Activated T-helper 2 cell treated with anti-CD3 and anti-CD28 coated beads, Interferon-gamma antibody, Interleukin-2, Interleukin-4, amounts not matched to agents 10 μg/mL and 5 μg/mL and 100 μg/mL, durations not matched to agents 14 hours and 24 hours and 36 hours (primary cell): Measurements from ENCODE around the gene TM4SF20. TPM values are rescaled to one million over a fixed set of nuclear protein-coding genes. Genes with fewer than 3 reads are reported as not detected.

Experiments
- DNase-seq: peaks from one replicate; pipeline ENCODE4 v3.0.0; 2021; ENCODE audit warnings: low spot score
- H3K27ac Mint-ChIP-seq: one replicate; pipeline ENCODE4 v1.8.0; 2021; ENCODE audit warnings: mixed read lengths
- H3K27me3 Mint-ChIP-seq: one replicate; pipeline ENCODE4 v1.8.0; 2021; ENCODE audit warnings: low read depth, mixed read lengths
- H3K36me3 Mint-ChIP-seq: one replicate; pipeline ENCODE4 v1.8.0; 2021; ENCODE audit warnings: low read depth, mixed read lengths
- H3K4me1 Mint-ChIP-seq: one replicate; pipeline ENCODE4 v1.8.0; 2021; ENCODE audit warnings: low read depth, mixed read lengths
- H3K4me3 Mint-ChIP-seq: one replicate; pipeline ENCODE4 v1.8.0; 2021; ENCODE audit warnings: low read depth, mild to moderate bottlenecking, moderate library complexity, mixed read lengths
- H3K9me3 Mint-ChIP-seq: one replicate; pipeline ENCODE4 v1.8.0; 2021; ENCODE audit warnings: mixed read lengths
- intact Hi-C: fragments of 100-400 bp; cut with micrococcal nuclease; formaldehyde crosslinking; loops from one replicate; pipeline ENCODE4 v1.15.1; 2023
- total RNA-seq: library from RNA; stranded (reverse); gene quantifications from 2 replicates; pipeline ENCODE4 v1.2.3, GENCODE V29; 2022

Gene TM4SF20
- total RNA-seq, 1 donor from 2014 or later = not detected

DNA sequence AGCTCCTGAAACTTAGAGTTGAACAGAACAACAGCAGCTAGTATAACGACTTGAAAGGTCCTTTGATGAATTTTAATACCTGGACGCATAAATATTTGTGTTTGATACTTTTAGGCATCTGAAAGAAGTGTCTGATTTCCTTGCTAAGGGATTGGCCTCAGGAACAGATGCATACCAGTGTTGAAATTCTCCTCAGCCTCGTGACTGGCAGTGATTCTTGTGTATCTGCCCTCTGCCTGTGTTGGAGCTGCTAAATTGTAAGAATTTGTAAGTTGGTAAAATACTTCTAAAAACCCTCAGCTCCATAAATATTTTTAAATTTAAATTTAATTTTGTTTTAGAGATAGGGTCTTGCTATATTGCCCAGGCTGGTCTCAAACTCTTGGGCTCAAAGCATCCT lies 31.1 kb upstream of the TM4SF20 start:
- Mint-ChIP-seq H3K4me3 (no peak overlapping the region), H3K9me3 (no peaks in the 10 kb centered on the region), H3K27me3 (no peaks in the 10 kb centered on the region), H3K27ac (no peak overlapping the region), H3K36me3 (no peaks in the 10 kb centered on the region), H3K4me1 (peaks cover 54% of the 10 kb centered on the region)
- no peak for DNase-seq
- intact Hi-C loops = loop anchor here (2.0 to 5.0 kb wide), 3 partner anchors 38 to 85 kb away; partner anchors contain the start of genes AGFG1 and MFF

DNA sequence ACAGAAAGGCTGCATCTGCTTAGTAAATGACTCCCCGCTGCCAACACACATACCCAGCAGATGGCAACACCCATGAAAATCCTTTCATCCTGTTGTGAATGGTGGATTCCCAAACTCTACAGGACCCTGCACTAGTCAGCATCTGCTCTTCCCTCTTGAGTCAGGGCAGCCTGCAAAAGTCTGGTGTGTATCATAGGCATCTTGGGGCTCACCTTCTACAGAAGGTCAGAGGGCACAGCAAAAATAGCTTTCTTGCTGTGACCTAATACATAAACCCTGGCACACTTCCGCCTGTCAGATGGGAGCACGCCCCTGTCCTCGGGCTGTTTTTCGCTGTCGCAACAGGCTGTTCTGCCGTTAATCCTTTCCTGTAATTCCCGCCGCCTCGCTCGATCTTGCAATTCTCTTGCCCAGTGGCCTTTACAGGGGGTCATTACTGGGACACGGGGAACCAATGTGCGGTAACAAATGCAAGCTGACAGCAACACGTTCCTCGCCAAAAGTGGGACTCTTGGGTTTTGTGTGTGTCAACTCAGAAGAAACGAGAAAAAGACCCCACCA lies 28.6 kb upstream of the TM4SF20 start:
- no peaks in the 10 kb centered on the region for H3K9me3 Mint-ChIP-seq
- no peak overlapping the region for H3K4me3 Mint-ChIP-seq
- no peaks in the 10 kb centered on the region for H3K27me3 Mint-ChIP-seq
- DNase-seq = no peak
- no peaks in the 10 kb centered on the region for H3K36me3 Mint-ChIP-seq
- H3K27ac Mint-ChIP-seq = no peak overlapping the region
- intact Hi-C loops = loop anchor here (5.0 kb wide), 1 partner anchor 360 kb away; no protein-coding TSS in a partner anchor
- H3K4me1 Mint-ChIP-seq = peaks cover 46% of the 10 kb centered on the region

DNA sequence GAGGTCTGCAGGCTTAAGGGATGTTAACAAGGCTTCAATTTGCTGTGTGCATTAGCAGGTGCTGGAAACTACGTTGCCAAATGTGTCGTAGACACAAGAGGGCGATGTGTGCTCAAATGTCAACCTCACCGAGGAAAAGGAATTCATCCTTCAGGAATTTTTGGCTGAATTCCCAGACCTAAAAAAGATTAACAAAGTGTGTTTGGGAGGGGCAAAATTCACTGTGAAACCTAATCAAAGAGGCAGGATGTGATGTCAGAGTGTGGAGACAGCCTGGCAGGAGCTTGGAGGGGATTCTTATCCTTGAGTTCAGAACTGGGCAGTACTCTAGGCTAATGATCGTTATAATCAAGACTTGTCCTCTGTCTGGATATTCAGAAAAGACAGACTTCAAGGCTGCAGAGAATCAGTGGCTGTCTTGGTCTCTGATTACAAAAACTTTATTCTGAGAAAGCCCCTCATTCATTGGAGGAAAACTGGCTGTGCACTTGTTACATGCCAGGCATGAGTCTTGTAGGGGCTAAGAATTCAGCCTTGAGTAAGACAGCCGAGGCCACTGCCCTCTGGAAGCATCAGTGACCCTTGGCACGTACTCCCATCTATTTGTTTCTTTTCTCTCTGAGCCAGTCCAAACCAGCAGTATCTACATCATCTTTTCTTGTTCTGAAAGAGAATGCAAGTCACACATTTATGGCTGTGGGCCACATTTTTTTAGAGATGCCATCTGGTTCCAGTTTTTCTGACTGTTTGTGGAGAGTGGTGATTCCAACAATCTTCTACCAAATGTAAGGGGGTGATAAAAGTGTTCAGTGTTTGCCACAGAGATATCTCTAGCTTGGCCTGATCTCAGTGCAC lies 27.3 kb upstream of the TM4SF20 start:
- Mint-ChIP-seq H3K4me3 (no peak overlapping the region), H3K9me3 (no peaks in the 10 kb centered on the region), H3K4me1 (peaks cover 34% of the 10 kb centered on the region), H3K36me3 (no peaks in the 10 kb centered on the region), H3K27ac (no peak overlapping the region), H3K27me3 (no peaks in the 10 kb centered on the region)
- intact Hi-C loops = loop anchor here (5.0 kb wide), 1 partner anchor 361 kb away; no protein-coding TSS in a partner anchor
- DNase-seq = no peak

DNA sequence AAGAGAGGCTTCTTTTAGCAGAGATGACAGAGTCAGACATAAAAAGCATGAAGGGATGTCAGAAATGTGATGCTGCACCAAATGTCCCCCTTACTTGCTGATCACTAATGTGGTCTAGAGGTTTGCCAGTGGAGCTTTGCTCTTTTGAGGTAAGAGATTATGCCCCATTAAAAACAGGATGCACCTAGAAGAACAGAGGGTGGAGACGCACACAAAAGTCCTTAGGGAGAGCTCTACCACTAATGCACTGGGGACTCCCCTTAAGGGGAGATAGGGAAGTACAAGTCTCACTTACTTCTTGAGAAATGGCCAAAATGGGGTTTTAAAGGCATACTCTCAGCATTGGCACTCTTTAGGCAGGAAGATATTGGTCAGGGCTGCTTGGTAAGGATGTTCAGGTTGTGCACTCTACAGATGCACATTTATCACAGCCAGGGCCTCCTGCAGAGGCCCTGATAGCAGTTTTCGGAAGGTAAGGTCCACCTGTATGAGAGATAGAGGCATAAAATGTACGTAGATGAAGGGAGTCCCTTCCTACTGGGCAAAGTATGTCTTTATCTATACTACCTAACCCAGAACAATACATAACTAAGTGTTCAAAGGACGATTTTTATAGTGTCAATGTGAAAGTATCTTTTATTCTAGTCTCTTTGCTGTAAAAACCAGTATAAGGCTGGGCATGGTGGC lies 25.6 kb upstream of the TM4SF20 start:
- Mint-ChIP-seq H3K36me3 (no peaks in the 10 kb centered on the region), H3K4me1 (peaks cover 24% of the 10 kb centered on the region), H3K27me3 (no peaks in the 10 kb centered on the region), H3K27ac (no peak overlapping the region), H3K4me3 (no peak overlapping the region), H3K9me3 (no peaks in the 10 kb centered on the region)
- intact Hi-C loops = loop anchor here (5.0 kb wide), 1 partner anchor 363 kb away; no protein-coding TSS in a partner anchor
- no peak for DNase-seq

DNA sequence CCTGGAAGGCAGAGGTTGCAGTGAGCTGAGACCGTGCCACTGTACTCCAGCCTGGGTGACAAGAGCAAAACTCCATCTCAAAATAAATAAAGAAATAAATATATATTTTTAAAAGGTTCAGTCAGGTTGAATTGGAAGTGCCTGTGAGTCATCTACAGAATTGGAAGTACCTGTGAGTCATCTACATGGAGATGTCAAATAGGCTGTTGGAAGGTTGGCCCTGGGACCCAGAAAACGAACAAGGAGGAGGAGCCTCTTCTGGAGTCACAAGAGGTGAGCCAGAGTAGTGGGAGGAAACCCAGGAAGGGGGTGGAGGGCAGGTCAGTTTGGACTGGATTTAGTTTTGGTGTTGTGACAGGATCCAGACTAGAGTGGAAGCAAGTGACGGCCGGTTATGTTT lies 23.9 kb upstream of the TM4SF20 start:
- no peak overlapping the region for H3K4me3 Mint-ChIP-seq
- no peak overlapping the region for H3K27ac Mint-ChIP-seq
- intact Hi-C loops = no loop called here
- H3K4me1 Mint-ChIP-seq = peaks cover 26% of the 10 kb centered on the region
- no peaks in the 10 kb centered on the region for H3K27me3 Mint-ChIP-seq
- no peaks in the 10 kb centered on the region for H3K9me3 Mint-ChIP-seq
- DNase-seq = no peak
- no peaks in the 10 kb centered on the region for H3K36me3 Mint-ChIP-seq

DNA sequence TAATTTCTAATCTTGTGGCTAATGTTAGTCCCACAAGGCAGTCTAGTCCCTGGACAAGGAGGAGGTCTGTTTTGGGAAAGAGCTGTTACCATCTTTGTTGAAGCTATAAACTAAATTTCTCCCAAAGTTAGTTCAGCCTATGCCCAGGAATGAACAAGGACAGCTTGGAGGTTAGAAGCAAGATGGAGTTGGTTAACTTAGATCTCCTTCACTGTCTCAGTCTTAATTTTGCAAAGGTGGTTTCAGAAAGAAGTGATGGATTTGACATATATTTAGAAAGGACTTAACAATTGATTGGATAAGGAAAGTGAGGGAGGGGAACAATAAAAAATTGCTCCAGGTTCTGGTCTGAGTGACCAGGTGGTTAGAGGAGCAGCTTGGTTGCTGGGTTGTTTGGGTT lies 23.2 kb upstream of the TM4SF20 start:
- intact Hi-C loops = no loop called here
- H3K27ac Mint-ChIP-seq = no peak overlapping the region

DNA sequence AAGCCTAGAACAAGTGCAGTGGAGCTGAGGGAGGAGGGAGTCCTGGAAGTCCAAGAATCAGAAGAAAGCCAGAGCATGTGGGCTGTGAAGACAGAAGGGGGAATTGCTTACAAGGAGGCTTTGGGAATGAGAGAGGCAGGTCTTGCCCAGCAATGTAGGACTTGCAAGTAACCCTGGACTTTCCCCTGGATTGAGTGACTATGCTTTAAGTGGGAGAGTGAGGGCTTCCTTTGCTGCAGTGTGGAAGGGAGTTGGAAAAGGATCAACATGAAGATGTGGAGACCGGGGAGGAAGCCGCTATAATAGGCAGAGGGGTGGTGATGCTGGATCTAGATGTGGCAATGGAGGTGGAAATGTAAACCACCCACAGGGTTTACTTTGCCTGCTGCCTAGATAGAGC lies 22.4 kb upstream of the TM4SF20 start:
- DNase-seq = no peak
- no peaks in the 10 kb centered on the region for H3K36me3 Mint-ChIP-seq
- peaks cover 21% of the 10 kb centered on the region for H3K4me1 Mint-ChIP-seq
- H3K27ac Mint-ChIP-seq = no peak overlapping the region
- intact Hi-C loops = no loop called here
- H3K27me3 Mint-ChIP-seq = no peaks in the 10 kb centered on the region
- H3K9me3 Mint-ChIP-seq = no peaks in the 10 kb centered on the region
- no peak overlapping the region for H3K4me3 Mint-ChIP-seq

More for the DNA sequence above, 23.2 kb upstream of the TM4SF20 start:
- H3K27me3 Mint-ChIP-seq = no peaks in the 10 kb centered on the region
- no peaks in the 10 kb centered on the region for H3K9me3 Mint-ChIP-seq
- H3K4me1 Mint-ChIP-seq = peaks cover 27% of the 10 kb centered on the region
- no peaks in the 10 kb centered on the region for H3K36me3 Mint-ChIP-seq
- H3K4me3 Mint-ChIP-seq = no peak overlapping the region
- DNase-seq = no peak

DNA sequence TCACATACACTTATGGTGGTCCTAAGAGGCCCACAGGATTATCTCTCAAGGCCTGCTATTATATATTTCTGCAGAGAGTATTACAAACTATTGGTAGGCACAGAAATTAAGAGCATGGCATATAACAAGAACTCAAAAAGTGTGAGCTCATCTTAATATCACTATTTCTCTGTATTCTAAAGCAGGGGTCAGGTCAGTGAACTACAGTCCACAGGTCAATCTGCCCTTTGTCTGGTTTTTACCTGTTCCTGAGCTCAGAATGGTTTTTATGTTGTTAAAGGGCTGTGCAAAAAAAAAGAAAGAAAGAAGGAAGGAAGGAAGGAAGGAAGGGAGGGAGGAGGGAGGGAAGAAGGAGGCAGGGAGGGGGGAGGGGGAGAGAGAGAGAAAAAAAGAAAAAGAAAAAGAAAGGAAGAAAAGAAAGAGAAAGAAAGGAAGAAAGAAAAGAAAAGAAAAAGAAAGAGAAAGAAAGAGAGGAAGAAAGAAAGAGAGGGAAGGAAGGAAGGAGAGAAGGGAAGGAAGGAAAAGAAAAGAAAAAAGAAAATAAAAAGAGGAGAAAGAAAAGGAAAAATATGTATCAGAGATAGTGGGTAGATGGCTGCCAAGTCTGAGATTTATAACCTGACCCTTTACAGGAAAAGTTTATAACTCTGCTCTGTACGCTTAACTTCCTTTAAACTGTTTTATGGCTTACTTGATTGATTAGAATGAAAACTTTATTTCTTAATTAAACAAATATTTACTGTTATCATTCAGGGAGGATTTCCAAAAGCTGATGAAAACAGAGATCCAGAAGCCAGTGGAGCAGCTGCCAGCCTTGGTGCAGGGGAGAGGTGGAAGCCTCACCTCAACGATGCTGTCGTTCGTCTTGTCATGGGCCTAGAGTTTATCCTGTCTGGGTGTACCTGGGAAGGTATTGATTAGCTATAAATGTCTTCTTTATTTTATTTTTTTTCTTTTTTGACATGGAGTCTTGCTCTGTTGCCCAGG lies 19.9 kb upstream of the TM4SF20 start:
- no peak for DNase-seq
- Mint-ChIP-seq H3K36me3 (no peaks in the 10 kb centered on the region), H3K27ac (no peak overlapping the region), H3K4me3 (no peak overlapping the region), H3K9me3 (no peaks in the 10 kb centered on the region), H3K27me3 (no peaks in the 10 kb centered on the region), H3K4me1 (peaks cover 7% of the 10 kb centered on the region)
- intact Hi-C loops = no loop called here

DNA sequence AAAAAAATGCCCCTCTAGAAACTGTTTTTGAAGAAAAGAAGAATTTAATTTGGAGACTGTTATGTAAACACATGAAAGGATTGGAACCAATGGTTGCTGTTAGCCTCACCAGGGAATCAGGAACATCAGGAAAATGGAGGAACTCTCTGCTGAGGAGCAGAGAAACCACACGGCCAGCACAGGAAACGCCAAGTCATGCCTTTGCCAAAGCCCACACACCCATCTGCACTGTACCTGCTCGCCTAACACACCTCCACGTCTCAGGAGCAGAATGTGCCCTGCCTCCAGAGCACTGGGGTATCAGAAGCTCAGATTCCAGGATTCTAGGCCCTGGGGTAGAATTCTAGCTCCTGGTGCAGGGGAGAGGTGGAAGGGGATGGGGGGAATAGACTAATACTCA lies 18.5 kb upstream of the TM4SF20 start:
- H3K27me3 Mint-ChIP-seq = no peaks in the 10 kb centered on the region

DNA sequence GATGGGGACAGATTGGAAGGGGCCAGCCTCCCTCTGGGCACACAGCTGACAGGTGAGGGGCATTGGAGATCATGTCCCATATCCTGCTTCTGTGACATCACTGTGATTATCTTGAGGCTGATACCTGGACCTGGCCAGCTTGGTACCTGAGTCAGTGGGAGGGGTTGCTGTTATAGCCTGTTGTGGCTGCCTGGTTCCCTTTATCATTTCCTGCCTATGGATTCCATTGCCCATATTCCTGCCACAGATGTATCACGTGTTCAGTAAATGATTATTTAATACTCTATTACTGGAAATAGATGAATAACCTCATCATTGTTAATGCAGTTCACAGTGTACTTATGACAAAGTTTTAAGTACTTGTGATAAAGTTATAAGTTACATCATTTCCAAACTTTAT lies 16.4 kb upstream of the TM4SF20 start:
- intact Hi-C loops = no loop called here

More for the DNA sequence above, 18.5 kb upstream of the TM4SF20 start:
- H3K4me1 Mint-ChIP-seq = peaks cover 6% of the 10 kb centered on the region
- no peak overlapping the region for H3K27ac Mint-ChIP-seq
- no peaks in the 10 kb centered on the region for H3K9me3 Mint-ChIP-seq
- no peaks in the 10 kb centered on the region for H3K36me3 Mint-ChIP-seq
- H3K4me3 Mint-ChIP-seq = no peak overlapping the region
- DNase-seq = no peak
- intact Hi-C loops = no loop called here

DNA sequence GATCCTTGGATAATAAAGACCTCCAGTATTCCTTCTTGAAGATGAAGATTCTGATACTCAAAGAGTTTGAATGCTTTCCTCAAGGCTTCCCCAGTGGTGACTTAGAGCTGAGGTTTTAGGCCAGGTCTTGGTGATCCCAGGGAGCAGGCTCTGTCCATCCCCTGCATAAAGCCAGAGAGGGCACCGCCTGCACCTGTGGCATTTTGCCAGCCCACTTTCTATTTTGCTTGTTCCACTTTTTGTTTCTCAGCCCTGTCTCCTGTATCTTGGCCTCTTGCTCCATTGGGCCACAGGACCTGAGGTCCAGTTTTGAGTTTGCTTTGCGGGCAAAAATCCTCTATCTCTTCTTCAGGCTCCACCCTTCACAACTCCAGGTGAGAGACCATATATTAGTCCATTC lies 15.3 kb upstream of the TM4SF20 start:
- Mint-ChIP-seq H3K9me3 (no peaks in the 10 kb centered on the region), H3K36me3 (no peaks in the 10 kb centered on the region), H3K27ac (no peak overlapping the region), H3K4me3 (no peak overlapping the region), H3K27me3 (no peaks in the 10 kb centered on the region), H3K4me1 (peaks cover 6% of the 10 kb centered on the region)
- intact Hi-C loops = no loop called here
- DNase-seq = no peak

More for the DNA sequence above, 16.4 kb upstream of the TM4SF20 start:
- H3K27ac Mint-ChIP-seq = no peak overlapping the region
- no peak overlapping the region for H3K4me3 Mint-ChIP-seq
- H3K4me1 Mint-ChIP-seq = peaks cover 6% of the 10 kb centered on the region
- no peaks in the 10 kb centered on the region for H3K27me3 Mint-ChIP-seq
- no peaks in the 10 kb centered on the region for H3K9me3 Mint-ChIP-seq
- DNase-seq = no peak
- H3K36me3 Mint-ChIP-seq = no peaks in the 10 kb centered on the region
